KBM-7 (cell line): Measurements from ENCODE around the gene HLA-B.
"Not testable (repeated sequence)": the region's sequence is repeated elsewhere in the genome, so short reads cannot be mapped to it uniquely, and the experiment has no call there.

Experiments
- DNase-seq: peaks from one replicate; pipeline ENCODE4 v3.0.0-alpha.2; 2015
- in situ Hi-C: fragments of 300-500 bp; cut with MboI; formaldehyde crosslinking; loops from 2 replicates; pipeline ENCODE4 v1.14.3; 2020; ENCODE audit warnings: low sequenced_read_pairs, low pct_unique_long_range_greater_than_20kb, mixed read lengths

HLA-B gene

DNA sequence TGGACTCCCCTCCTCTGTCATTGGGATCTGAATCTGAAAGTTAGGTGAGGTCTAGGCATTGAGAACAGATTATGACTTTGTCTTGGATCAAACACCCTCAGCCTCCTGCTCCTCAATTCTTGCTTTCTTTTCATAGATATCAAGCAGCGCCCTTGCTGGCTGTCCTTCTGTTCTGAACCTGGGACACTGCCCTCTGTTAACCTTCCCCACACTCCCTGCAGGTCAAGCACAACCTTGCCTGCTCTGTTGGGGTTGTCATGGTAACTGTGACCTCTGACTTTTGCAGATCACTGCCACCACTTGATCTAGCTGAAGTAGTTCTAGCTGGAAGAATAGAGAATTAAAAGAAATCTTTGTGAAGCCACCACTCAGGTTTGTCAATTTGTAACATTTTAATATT is 30.0 kb upstream of the HLA-B start:
- DNase-seq = no peak
- in situ Hi-C loops = no loop called here

DNA sequence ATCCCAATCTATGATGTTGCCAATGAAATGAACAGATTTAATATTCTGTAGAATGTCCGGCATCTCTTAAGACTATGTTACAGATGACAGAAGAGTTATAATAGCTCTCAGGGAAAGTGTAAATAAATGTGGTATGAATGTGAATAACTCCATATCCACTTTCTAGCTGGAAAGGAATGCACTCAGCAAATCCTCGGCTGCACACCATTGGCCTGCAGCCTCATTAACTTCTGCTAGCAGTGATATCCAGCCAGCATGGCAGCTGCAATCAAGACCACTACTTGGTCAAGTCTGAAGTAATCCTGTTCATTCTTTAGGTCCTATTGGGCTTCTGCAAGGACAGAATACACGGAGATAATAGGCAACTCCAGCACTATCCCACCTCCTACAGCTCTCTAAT is 29.1 kb upstream of the HLA-B start:
- no peak for DNase-seq
- in situ Hi-C loops = no loop called here

DNA sequence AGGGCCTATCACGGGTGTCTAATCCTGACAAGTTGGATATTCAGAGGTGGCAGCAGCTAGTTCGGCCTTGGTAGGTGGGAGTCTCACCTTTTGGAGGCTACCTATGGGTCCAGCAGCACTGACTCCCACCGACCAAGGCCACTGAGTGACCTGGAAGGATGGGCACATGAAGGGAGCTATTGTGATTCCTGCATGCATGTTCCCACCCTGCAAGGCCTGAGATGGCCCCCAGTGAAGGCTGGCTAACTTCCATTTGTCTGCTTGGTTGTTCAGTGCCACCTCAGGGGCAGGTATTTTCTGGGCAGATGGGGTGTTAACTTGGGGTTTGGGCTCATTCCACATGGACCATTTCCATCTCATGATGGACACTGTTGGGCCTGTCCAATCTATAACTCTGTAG is 28.1 kb upstream of the HLA-B start:
- in situ Hi-C loops = no loop called here
- no peak for DNase-seq

DNA sequence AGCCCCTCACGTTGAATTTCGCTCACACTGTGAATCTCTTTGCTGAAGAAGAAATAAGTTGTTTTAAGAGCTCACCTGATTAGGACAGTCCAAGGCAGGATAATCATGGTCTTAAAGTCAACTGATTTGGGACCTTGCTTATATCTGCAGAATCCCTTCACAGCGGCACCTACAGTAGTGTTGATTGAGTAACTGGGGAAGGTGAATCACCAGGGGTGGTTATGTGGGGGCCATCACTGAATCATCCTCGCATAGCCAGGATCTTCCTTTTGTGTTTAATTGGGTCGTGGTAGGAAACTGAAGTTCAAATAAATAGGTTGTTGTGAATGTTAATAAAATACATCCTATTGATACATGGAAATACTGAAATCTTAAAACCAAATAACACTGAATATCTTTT is 26.2 kb upstream of the HLA-B start:
- in situ Hi-C loops = no loop called here
- no peak for DNase-seq

DNA sequence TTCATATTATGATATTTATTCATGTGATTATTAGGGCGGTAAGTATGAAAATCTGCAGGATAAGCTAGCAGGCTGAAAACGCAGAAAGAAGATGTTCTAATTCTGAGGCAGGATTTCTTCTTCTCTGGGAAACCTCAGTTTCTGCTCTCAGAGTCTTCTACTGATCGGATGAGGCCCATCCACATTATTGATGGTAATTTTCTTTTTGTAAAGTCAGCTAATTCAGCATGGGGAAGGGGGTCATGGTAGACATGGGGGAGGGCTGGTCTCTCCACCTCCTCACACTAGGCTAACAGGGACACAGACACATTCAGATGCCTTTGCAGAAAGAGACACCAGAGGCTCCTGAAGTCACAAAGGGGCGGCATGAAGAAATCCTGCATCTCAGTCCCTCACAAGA is 24.7 kb upstream of the HLA-B start:
- no peak for DNase-seq
- in situ Hi-C loops = no loop called here

DNA sequence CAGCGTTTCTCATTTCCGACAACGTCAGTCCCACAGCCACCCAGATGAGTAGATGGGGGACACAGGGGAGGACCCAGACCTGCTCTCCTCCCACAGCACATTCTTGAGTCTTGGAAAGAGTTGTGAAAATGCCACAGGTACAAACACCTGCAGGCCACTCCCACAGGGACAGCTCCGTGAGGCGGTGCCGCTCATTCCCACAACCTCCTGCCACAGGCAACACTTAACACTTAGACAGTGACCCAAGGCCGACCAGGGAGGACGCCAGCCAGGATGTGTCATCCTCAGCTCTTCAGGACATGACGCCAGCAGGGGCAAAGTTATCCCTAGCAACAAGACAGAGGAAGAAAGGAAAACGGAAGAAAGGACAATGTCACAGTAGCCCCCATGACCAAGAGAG is 22.9 kb upstream of the HLA-B start:
- in situ Hi-C loops = no loop called here
- DNase-seq = no peak

DNA sequence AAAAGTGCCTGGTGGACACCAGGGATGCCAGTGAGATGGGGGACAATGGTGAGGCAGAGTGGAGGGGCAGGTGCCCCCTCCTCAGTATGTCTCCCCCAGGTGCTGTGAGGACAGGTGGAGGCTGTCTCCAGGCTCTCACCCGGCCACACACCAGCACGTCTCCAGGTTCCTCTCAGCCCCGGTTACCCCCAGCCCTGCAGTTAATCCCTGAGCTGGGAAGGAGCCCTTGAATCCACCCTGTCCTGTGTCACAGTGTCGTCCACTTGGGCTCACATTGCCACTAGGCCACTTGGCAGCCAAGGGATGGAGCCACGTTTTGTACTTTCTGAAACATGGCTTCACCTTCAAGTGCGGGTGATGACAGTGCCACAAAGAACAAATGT is 21.7 kb upstream of the HLA-B start:
- no peak for DNase-seq
- in situ Hi-C loops = no loop called here

DNA sequence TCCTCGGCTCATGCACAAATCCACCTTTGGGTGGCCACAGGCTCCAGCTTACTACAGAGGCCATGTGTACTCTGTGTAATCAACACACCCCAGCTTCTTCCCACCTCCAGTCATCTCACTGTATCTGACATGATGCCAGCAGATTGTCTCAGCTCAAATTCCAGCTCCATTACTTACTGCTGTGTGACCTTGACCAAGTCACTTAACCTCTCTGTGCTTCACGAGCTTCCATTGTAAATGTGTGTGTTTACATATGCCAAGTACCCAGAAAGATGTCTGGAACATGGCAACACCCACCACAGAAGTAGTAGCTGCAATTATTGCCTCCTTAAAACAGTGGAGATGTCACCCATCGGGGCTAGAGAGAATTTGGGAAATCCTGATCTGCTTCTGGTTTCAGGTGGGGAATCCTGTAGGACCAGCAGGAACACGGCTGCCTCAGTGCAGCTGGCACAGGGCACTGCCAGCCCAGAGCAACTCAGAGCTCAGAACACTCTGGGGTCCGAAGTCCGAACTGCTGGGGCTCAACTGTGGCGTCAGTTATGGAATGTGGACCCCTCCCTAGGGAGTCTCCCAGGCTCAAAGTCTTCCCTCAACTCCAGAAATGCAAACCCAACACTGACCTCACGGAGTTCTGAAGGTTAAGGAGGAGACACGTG is 21.2 kb upstream of the HLA-B start:
- in situ Hi-C loops = no loop called here
- DNase-seq = no peak

DNA sequence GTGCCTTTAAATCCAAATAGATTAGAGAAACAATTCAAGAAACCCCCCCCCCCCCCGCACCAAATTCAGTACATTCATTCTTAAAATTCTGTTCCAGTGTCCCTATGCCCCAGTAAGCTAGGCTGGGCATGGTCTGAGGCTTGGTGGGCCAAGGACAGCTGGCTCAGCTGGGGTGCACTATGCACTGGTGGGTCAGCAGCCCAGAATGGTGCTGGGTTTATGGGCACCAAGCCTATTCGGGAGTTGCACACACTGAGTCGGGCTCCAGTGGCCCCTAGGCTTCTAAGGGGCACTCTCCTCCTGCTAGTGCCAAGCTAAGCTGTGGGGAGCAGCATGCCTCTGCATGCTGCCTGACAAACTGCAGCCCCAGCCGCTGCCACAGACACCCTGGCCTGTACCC is 20.1 kb upstream of the HLA-B start:
- no peak for DNase-seq
- in situ Hi-C loops = no loop called here

DNA sequence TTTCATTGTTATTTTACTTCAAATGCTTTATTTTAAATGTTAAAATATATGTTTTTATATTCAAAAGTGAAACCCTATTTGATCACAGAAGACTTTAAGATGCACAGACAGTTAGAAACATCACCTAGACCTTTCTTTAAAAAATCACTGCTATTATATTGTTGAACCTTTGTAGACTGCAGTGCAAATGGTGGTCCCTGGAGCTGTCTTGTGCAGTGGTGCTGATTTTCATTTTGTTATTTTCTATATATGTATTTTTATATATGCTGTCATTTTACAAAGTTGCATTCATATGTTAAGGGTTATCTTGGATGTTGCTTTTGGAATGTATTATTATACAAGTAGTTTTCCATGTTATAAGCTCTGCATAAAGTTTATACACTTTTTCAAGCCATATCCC is 18.7 kb upstream of the HLA-B start:
- no peak for DNase-seq
- in situ Hi-C loops = no loop called here

DNA sequence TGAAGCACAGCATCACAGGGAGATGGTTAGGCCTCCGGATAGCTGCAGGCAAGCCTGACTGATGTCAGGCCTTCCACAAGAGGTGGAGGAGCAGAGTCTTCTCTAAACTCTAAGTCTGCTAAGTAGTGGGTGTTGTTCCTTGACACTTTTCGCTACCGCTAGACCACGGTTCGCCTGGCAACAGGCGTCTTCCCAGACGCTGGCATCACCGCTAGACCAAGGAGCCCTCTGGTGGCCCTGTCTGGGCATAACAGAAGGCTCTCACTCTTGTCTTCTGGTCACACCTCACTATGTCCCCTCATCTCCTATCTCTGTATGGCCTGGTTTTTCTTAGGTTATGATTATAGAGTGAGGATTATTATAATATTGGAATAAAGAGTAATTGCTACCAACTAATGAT is 17.1 kb upstream of the HLA-B start:
- DNase-seq = not testable (repeated sequence)

DNA sequence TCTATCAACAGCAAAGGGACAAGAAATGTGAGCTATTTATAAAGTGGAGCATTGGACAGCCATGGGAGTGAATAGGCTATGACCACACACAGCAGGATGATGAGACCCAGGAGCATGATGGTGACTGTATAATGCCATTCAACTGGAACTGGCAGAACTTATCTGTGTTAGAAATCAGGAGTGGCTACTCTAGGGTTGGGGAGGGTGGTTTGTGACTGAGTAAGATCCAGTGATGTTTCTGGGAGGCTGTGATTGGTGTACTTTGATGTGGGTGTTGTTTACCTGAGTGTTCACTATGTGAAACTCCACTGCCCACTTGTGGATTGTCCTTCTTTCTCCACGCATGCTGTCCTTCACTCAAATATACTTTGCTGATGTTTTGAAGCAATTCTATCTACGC is 11.5 kb upstream of the HLA-B start:
- in situ Hi-C loops = no loop called here
- DNase-seq = no peak

More for the DNA sequence above, 17.1 kb upstream of the HLA-B start:
- in situ Hi-C loops = not testable (repeated sequence)

DNA sequence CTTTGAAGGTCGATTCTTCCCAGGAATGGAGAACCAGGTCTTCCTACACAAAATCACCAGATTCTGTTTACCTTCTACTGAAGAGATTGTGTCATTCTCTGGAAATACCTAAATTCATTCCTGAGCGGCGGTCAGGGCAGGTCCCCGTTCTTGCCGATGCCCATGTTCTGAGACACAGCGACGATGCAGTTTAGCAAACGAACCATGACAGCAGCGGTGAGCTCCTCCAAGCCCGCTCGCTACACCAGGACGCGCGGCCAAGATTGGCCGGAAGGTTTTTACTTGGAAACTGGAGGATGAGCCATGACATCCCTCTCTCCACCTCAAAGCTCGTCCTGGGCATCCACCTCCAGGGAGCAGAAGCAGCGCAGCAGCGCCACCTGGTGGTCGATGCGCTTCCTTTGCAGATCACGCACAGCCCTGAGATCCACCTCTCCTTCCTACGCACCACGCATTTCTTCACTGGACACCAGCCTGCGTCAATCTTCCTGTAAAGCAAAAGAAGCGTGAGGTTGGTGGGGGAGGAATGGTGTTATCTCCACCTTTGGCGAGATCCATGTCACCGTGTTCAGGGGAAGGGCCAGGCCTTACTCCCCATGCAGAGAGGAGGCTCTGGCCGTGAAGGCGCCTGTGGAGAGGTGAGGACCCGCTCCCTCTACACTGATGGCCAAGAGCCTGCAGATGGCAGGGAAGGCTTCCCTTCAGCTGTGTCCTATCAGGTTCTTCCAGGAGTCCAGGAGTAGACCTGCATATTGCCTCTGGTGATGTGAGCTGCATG is 9.9 kb upstream of the HLA-B start:
- DNase-seq = peak; percentile 92
- in situ Hi-C loops = no loop called here

DNA sequence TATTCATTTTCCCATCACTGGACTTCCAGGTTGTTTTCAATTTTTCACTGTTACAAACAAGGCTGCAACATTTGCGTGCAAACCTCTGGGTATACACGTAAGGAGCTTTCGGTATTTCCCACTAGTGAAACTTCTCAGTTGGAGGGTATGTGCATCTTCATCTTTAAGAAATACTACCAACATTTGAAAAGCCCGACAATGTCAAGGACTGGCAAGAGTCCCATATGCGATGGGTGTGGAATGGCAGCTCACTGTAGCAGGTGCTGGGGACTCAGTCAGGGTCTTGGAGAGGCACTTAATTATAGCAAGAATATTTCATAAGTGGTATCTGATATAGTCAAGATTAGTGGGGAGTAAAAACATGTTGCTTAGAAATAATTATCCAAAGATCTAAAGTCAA is 8.9 kb upstream of the HLA-B start:
- in situ Hi-C loops = no loop called here

DNA sequence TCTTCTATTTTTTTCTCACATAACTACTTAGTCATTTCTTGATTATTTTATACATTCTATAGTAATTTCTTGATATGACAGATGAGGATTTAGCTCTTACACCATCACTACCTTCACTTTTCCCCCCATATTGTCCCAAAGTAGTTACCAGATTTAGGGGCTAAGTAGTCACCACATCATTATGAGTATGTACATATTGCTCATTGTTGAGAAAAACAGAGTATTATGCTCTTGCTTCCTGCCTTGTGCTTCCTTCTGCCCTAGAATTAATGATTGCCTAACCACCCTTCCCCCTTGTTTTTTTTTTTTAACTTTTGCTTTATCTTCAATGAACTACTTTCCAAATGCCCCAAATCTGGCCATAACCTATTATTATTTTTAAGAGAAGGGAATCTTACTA is 6.8 kb upstream of the HLA-B start:
- DNase-seq = no peak
- in situ Hi-C loops = no loop called here

More for the DNA sequence above, 8.9 kb upstream of the HLA-B start:
- no peak for DNase-seq

DNA sequence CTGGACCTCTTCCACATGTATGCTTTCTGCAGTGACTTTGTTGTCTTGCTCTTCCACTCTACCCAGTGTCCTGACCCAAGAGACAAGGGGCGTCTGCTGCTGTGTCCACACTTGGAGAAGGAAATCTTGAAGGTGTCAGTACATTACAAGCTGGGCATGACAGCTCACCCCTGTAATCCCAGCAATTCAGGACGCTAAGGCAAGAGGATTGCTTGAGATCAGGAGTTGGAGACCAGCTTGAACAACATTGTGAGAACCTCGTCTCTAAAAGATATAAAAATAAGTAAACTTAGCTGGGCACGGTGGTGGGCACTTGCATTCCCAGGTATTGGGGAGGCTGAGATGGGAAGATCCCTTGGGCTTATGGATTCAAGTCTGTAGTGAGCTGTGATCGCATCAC is 5.8 kb upstream of the HLA-B start:
- no peak for DNase-seq

DNA sequence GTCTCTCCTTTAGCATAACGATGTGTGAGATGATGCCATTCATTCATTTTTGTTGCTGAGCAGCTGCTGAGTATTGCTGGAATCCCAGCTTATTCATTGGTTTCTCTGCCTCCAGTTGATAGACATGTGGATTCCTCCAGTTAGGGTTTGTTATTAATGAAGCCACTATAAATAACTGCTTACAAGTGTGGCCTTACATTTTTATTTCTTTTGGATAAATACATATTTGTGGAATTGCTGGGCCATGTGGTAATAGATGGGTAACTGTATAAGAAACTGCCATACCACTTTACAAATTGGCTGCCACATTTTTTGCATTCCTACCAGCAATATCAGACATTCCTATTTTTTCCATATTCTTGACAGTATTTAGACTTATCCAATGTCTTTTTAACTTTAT is 2.6 kb upstream of the HLA-B start:
- in situ Hi-C loops = no loop called here

More for the DNA sequence above, 5.8 kb upstream of the HLA-B start:
- in situ Hi-C loops = no loop called here

DNA sequence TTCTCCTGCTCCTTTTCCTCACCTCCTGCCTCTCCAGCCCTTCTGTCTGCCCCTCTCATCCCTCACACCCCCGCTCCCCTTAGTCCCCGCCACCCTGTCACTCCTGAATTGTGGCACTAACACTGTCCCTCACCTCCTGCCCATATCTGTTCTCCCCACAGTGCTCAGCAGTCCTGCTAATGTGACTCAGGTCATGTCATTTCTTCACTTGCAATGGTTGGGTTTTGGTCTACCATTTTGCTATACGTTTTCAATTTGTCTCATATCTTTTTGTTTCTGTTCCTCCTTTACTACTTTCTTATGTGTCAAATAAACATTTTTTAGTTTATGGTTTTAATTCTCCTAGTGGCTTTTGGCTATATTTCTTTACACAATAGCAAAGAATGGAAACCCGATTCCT is 1.3 kb upstream of the HLA-B start:
- in situ Hi-C loops = no loop called here

More for the DNA sequence above, 2.6 kb upstream of the HLA-B start:
- no peak for DNase-seq

DNA sequence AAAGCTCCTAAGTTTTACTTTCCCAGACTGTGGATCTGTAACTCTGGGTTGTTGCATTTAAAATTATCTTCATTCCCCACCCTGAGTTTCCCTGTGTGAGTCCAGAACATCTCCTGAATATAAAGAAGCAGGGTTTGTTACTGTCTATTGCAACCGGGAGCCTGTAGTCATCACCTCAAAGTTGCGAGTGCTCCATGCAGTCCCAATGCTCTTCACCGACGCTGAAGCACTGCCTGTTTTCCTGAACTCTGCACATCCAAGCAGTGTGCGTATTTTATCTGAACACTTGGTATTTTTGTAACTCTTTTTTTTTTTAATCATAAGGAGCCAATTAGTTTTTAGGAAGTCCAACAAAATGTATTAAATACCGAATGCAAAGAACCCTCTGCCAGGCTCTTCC is 907 bp upstream of the HLA-B start:
- in situ Hi-C loops = no loop called here
- no peak for DNase-seq

More for the DNA sequence above, 1.3 kb upstream of the HLA-B start:
- no peak for DNase-seq

DNA sequence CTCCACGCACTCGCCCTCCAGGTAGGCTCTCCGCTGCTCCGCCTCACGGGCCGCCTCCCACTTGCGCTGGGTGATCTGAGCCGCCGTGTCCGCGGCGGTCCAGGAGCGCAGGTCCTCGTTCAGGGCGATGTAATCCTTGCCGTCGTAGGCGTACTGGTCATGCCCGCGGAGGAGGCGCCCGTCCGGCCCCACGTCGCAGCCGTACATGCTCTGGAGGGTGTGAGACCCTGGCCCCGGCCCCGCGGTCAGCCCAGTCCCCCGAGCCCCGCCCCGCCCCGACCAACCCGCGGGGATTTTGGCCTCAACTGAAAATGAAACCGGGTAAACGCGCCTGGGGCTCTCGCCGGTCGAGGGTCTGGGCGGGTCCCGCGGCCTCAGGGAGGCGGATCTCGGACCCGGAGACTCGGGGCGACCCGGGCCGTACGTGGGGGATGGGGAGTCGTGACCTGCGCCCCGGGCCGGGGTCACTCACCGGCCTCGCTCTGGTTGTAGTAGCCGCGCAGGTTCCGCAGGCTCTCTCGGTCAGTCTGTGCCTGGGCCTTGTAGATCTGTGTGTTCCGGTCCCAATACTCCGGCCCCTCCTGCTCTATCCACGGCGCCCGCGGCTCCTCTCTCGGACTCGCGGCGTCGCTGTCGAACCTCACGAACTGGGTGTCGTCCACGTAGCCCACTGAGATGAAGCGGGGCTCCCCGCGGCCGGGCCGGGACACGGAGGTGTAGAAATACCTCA is 598 bp downstream of the HLA-B start:
- no peak for DNase-seq
- in situ Hi-C loops = no loop called here
